Brain microvascular endothelial cell (primary cell): ENCODE results near the gene DHX16.

ENCODE experiments used
- DNase-seq: peaks from one replicate; pipeline ENCODE4 v3.0.0-alpha.2; 2020
- H3K27ac ChIP-seq: fragments of 250-450 bp; sonication (Bioruptor Pico); 2 replicates; pipeline ENCODE4 v1.5.1; 2020; ENCODE audit warnings: mild to moderate bottlenecking, moderate library complexity
- H3K27me3 ChIP-seq: fragments of 250-450 bp; sonication (Bioruptor Pico); replicated peaks from 2 replicates; pipeline ENCODE4 v1.5.1; 2020; ENCODE audit warnings: mild to moderate bottlenecking
- H3K36me3 ChIP-seq: fragments of 250-450 bp; sonication (Bioruptor Pico); replicated peaks from 2 replicates; pipeline ENCODE4 v1.5.1; 2020; ENCODE audit warnings: mild to moderate bottlenecking
- H3K4me3 ChIP-seq: 2 replicates; pipeline ENCODE4 v1.5.1; 2011; ENCODE audit warnings: low read depth, mild to moderate bottlenecking, control low read depth, low read length, moderate library complexity
- in situ Hi-C: cut with HindIII; loops from 2 replicates; pipeline ENCODE4 v1.10.0; 2017; ENCODE audit warnings: low sequenced_read_pairs, low pct_ligation_motif_present
- TF ChIP-seq, protein P1 (sequence below): IDR thresholded peaks from 2 replicates; pipeline ENCODE4 v1.5.1; 2011; ENCODE audit warnings: low read depth, mild to moderate bottlenecking, moderate library complexity, low read length, control low read depth, inconsistent platforms; ENCODE audit errors: missing control alignments

The DHX16 gene

DNA sequence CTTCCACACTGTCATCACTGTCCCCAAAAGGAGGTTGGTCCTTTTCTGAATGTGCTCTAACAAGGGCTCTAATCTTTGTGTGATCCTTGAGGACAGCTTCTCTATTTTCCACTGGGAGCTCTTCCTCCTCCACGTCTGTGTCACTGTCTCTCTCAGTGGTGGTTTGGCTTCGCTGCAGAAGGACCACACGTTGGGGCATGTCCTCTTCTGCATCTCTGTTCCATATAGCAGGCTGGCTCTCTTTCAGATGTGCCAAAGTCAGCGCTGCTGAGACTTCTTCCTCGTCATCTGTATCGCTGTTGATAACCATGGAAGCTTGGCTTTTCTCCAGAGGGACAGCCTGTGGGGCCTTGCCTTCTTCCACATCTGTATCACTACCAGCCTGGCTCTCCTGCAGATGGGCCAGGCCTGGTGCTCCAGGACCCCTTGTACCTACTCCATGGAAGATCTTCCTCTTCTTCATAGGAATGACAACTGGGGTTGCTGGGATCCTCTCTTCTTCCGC lies 39.7 kb upstream of the DHX16 start:
- Histone ChIP-seq H3K36me3 (peaks cover 25% of the 10 kb centered on the region), H3K4me3 (no peak overlapping the region), H3K27ac (no peak overlapping the region), H3K27me3 (no peaks in the 10 kb centered on the region)
- TF ChIP-seq, protein P1, sequence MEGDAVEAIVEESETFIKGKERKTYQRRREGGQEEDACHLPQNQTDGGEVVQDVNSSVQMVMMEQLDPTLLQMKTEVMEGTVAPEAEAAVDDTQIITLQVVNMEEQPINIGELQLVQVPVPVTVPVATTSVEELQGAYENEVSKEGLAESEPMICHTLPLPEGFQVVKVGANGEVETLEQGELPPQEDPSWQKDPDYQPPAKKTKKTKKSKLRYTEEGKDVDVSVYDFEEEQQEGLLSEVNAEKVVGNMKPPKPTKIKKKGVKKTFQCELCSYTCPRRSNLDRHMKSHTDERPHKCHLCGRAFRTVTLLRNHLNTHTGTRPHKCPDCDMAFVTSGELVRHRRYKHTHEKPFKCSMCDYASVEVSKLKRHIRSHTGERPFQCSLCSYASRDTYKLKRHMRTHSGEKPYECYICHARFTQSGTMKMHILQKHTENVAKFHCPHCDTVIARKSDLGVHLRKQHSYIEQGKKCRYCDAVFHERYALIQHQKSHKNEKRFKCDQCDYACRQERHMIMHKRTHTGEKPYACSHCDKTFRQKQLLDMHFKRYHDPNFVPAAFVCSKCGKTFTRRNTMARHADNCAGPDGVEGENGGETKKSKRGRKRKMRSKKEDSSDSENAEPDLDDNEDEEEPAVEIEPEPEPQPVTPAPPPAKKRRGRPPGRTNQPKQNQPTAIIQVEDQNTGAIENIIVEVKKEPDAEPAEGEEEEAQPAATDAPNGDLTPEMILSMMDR = no peak
- DNase-seq = no peak
- in situ Hi-C loops = no loop called here

DNA sequence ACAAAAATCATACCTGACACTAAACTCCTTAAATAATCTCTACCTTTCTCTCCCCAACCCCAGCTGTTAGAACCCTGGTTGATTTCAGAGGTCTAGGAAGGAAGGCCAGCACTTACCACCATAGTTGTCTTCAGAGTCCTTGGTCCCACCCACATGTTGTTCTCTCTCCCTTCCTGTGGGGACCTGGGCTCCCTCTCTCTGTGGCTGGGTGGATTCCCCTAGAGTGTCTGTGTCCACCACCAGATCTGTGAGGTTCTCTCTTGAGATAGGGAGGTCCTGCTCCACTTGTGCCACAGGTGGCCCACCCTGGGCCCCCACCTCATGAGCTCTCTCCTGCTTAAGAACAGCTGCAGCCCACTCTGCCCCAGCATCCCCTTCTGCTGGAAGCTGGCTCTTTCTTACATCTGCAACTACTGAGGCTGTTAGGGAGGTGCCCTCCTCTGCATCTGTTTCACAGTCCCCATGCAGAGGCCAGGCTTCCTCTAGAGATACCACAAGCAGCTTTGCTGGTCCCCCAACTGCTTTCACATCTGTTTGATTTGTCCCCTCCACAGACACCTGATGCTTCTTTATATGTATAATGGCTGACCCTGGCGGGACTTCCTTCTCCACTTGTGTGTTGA lies 39.1 kb upstream of the DHX16 start:
- no peak for DNase-seq
- in situ Hi-C loops = no loop called here
- Histone ChIP-seq H3K27me3 (no peaks in the 10 kb centered on the region), H3K4me3 (no peak overlapping the region), H3K36me3 (peaks cover 25% of the 10 kb centered on the region), H3K27ac (no peak overlapping the region)
- TF ChIP-seq, protein P1 = no peak

DNA sequence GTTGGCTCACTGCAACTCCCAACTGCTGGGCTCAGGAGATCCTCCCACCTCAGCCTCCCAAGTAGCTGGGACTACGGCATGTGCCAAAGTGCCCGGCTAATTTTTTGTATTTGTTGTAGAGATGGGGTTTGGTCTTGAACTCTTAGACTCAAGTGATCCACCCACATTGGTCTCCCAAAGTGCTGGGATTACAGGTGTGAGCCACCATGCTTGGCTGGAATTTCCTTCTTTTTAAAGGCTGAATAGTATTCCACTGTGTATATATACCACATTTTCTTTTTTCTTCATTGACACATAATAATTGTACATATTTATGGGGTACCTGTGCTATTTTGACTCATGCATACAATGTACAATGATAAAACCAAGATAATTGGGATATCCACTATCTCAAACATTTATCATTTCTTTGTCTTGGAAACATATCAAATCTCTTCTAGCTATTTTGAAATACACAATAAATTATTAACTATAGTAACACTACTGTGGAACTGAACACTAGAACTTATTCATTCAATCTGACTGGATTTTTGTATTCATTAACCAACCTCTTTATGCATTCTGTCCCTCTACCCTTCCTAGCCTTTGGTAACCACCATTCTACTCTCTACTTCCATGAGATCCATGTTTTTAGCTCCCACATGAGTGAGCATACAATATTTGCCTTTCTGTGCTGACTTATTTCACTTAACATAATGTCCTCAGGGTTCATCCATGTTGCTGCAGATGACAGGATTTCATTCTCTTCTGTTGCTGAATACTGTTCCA lies 36.5 kb upstream of the DHX16 start:
- H3K4me3 ChIP-seq = no peak overlapping the region
- no peak overlapping the region for H3K27ac ChIP-seq
- TF ChIP-seq, protein P1 = no peak
- in situ Hi-C loops = no loop called here
- no peaks in the 10 kb centered on the region for H3K27me3 ChIP-seq
- H3K36me3 ChIP-seq = peaks cover 25% of the 10 kb centered on the region
- DNase-seq = no peak

DNA sequence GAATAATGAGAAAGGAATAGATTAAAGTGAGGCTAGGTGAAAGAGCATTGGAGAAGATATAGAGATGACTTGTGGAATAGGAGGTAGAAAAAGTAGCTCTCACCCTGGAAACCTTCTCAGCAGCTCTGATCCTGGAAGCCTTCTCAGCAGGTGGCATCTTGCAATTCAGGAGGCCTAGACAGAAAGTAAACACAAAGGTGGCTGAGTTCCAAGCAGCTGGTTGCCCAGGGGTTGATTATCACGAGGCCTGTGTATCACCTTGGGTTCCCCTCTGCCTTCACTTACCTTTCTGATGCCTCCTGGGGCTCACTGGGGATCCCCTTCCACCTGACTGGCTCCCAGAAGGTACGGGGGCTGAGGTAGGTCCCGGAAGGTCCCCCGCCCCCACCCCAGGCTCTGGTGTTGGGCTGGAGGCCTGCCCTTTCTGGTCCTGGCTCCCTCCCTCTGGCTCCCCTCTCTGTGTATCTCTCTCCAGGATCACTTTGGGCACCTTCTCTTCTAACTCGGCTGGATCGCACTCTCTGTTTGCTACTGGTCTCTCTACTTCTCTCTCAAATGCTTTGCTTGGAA lies 34.6 kb upstream of the DHX16 start:
- Histone ChIP-seq H3K27ac (no peak overlapping the region), H3K27me3 (no peaks in the 10 kb centered on the region), H3K4me3 (no peak overlapping the region), H3K36me3 (peaks cover 21% of the 10 kb centered on the region)
- in situ Hi-C loops = no loop called here
- no peak for DNase-seq
- TF ChIP-seq, protein P1 = no peak

DNA sequence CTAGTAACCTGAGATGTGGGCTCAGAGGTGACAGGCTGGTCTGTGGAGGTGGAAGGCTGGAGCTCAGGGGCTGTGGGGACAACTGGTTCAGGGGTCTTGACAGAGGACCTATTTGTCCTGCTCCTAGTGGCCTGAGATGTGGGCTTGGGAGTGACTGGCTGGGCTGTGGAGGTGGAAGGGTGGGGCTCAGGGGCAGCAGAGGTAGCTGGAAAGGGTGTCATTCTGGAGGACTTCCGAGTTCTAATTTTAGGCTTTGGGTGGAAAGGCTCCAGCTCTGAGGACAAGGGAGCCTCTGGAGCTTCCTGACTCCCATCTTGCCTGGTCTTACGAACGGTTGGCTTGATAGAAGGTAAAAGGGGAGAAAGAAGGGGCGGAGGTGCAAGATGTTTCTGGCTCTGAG lies 32.8 kb upstream of the DHX16 start:
- Histone ChIP-seq H3K27ac (no peak overlapping the region), H3K36me3 (peaks cover 14% of the 10 kb centered on the region), H3K4me3 (no peak overlapping the region), H3K27me3 (no peaks in the 10 kb centered on the region)
- no peak for DNase-seq
- in situ Hi-C loops = no loop called here
- TF ChIP-seq, protein P1 = no peak
